ENCODE data around the gene ARHGAP18.
"Not testable (repeated sequence)": the region's sequence is repeated elsewhere in the genome, so short reads cannot be mapped to it uniquely, and the experiment has no call there.

ARHGAP18 gene

DNA sequence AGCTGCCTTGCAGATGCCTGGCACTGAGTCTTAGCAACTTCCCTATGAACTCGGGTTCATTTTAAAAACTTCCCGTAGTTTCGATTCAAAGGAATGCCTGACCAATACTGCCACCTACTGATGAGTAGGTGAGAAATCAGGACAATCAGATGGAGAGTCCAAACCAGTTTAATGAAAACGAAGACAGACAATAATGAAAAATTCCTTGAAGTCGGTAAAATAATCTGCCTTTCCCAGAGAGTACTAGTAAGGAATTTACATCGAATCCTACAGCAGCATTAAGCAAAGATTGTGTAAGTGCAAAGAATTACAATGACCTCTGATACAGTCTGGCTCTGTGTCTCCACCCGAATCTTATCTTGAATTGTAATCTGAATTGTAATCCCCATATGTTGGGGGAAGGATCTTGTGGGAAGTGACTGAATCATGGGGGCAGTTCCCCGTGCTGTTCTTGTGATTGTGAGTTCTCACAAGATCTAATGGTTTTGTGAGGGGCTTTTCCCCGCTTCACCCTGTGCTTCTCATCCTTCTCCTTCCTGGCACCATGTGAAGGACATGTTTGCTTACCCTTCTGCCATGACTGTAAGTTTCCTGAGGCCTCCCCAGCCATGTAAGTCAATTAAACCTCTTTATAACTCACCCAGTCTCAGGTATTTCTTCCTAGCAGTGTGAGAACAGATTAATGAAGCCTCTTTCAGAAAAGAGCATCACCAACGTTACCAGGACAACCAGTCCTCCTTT is 134.4 kb downstream of the ARHGAP18 start:
- DNase-seq, result peak; percentile 70

DNA sequence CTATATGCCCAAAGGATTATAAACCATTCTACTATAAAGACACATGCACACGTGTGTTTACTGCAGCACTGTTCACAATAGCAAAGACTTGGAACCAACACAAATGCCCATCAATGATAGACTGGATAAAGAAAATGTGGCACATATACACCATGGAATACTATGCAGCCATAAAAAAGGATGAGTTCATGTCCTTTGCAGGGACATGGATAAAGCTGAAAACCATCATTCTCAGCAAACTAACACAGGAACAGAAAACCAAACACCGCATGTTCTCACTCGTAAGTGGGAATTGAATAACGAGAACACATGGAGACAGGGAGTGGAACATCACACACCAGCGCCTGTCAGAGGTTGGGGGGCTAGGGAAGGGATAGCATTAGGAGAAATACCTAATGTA is 135.4 kb downstream of the ARHGAP18 start:
- not testable (repeated sequence) for DNase-seq

DNA sequence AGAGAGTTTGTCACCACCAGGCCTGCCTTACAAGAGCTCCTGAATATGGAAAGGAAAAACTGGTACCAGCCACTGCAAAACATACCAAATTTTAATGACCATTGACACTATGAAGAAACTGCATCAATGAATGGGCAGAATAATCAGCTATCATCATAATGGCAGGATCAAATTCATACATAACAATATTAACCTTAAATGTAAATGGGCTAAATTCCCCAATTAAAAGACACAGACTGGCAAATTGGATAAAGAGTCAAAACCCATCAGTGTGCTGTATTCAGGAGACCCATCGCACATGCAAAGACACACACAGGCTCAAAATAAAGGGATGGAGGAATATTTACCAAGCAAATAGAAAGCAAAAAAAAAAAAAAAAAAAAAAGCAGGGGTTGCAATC is 139.0 kb downstream of the ARHGAP18 start:
- not testable (repeated sequence) for DNase-seq

DNA sequence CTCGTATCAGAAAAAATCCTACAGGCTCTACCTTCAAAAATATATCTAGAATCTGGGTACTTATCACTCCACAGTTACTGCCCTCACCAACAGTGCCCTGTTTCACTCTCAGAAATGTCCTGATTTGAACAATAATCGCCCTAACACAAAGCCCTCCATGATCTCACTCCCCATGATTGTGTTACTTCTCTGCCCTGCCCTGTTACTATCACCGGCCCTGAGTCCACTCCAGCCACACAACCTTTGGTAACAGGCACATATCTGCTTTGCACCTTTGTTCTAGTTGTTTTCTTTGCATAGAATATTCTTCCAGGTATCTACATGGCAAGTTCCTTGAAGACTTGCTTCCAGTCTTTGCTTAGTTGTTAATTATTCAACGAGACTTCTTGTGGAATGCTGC is 142.0 kb downstream of the ARHGAP18 start:
- DNase-seq, result no peak

DNA sequence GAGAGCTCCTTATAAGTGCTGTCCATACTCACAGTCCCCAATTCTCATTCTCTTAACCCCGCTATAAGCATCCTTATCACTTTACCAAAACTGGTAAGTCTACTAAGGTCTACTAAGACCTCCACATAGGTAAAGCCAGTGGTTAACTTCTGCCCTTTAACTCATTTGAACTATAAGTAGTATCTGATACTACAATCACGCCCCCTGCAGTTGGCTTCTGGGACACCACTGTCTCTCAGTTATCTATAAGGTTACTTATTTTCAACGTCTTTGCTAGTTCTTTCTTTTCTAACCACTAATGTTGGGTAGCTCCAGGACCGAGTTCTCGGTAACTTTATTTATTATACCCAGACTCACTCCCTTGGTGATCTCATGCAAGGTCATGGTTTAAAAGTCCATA is 142.6 kb downstream of the ARHGAP18 start:
- DNase-seq, result peak; percentile 19

DNA sequence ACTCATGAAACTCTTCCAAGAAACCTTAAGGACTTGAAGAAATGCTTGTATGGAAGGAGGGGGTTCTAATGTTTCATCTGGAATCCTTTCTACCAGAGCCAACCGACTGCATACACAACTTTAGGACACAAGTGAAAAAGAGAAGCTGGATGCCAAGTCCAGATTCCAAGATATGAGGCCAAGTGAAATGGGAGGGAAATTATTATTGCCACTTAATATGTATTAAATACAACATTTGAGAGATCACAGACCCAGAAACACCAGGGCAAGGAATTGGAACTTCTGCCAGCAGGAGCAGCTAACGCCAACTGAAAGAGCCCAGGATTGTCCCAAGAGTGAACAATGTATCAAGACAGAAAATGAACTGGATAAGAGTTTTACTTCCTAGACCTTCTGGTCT is 144.2 kb downstream of the ARHGAP18 start:
- DNase-seq, result no peak

DNA sequence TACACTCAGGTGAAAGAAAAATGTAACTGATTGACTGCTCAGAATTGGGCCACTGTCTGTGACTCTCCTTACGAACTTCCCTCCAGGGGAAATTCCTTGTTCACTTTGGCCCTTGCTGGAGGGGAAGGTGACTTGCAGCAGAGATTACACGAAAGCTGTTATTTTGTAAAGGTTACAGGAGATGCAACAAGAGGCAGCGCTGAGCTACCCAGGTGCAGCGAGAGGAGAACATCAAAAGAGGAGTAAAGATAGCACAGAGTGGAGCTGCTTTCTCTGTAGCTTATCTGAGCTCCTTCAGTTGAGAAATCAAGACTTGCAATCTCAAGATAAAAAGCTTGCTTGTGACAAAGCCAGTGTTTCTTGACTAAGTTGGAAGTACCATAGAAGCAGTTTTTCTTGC is 144.6 kb downstream of the ARHGAP18 start:
- DNase-seq, result no peak

DNA sequence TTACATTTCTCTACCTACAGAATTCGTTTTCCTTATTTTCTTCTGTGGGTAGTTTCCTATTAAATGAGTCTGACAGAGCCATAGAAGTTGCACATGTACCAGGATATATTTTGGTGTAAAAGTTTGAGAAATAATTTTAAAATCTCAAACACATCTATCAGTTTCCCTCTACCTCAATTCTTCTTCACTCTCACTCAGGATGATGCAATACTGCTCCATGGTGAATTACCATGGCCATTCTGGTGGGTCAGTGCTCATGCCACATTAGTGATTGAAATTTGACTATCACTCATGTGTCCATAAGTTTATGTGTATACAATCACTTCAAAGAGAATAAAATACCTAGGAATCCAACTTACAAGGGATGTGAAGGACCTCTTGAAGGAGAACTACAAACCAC is 151.7 kb downstream of the ARHGAP18 start:
- DNase-seq, result no peak

DNA sequence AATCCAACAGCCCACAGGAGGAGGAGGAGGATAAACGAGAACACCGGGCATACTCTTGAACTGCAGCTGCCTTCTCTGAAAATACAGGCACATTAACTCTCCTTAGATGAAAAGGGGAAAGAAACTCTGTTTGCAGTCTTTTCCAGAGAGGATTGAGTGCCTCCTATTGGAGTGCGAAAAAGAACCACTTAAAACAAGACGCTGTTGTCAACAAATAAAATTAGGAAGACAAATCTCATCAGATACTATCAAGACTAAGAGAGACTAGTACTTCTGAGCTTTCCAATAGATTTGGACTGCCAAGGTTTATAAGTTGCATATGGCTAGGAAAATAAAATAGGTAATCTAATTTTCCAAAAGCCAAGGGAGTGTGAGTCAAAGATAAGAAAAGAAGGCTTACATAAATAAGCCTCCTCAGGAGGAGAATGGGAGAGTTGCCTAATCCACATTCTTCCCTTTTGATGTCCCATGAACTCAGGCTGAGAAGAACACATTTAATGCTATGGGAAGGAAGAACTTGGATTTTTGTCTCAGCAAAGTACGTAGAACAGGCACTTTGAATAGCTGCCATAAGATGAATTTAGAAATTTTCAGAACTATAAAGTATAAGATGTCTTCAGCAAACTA is 154.7 kb downstream of the ARHGAP18 start:
- peak; percentile 5 for DNase-seq

DNA sequence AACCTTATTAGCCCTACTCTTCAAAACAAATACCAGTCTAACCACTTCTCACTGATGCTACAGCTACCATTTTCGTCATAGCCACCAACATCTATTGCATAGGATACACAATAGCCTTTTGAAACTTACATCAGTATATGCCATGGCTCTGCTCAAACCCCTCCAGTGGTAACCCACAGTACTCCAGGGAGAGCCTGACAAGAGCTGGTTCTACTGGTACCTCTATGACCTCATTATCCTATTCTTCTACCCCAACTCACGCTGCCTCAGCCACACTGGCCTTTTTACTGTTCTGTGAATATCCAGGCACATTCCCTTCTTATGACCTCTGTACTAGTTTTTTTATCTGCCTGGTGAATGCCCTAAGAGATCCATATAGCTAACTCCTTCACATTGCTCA is 157.6 kb downstream of the ARHGAP18 start:
- no peak for DNase-seq

DNA sequence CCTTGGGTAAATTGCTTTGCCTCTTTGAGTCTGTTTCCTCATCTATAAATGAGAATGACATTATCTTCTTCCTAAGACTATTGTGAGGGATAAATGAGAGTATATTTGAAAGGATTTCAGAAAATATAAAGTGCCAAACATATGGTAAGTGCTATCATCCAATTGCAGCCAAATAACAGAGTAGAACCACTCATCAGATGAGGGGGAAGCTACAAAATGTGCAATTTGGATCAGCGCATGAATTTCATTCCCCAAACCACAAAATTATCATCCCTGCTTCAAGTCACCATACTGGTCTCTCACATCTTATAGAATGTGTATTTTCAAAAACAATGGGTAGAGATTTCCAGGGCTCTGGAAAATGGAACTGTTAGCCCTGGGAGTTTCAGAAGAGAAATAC is 158.5 kb downstream of the ARHGAP18 start:
- DNase-seq, result no peak

DNA sequence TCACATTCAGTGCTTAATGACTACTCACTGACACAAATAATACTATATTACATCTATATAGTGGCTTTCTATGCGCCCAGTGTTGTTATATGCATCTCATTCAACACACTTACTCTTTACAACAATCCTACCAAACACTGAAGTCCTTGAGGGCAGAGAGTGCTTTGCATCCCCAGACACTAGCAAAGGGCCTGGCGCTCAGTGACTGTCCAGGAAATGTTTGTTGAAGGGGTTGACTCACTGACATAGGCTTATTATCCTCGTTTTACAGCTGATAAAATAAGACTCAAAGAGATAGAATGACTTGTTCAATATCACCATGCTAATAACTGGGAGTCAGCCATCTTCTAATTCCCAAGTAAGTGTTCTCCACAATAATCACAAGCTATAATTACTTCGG is 163.3 kb downstream of the ARHGAP18 start:
- DNase-seq, result no peak

DNA sequence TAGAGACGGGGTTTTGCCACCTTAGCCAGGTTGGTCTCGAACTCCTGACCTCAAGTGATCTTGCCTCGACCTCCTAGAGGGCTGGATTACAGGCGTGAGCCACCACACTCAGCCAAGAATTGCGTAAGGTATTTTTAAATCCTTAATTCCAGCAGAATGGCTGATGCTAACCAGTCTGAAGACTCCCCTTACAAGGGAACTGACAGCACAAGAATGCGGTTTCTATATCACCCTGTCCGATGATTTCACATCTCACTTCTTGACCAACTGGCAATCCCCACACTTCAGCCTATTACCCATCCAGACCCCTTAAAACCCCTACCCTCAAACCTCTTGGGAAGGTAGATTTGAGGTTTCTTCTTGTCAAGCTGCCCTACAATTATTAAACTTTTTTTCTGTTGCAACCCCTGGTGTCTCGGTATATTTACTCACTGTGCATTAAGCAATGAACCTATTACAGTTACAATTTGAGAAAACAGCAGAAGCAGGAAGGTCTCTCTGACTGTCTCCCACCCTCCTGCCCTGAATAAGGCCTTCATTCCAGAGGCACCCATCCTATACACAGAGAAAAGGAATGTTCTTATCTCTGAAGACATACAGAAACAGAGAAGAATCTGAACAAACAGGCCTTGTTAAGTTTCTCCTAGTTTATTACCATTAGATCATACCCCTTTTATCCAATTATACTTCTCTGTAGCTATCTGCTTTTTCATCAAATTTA is 164.9 kb downstream of the ARHGAP18 start:
- no peak for DNase-seq

DNA sequence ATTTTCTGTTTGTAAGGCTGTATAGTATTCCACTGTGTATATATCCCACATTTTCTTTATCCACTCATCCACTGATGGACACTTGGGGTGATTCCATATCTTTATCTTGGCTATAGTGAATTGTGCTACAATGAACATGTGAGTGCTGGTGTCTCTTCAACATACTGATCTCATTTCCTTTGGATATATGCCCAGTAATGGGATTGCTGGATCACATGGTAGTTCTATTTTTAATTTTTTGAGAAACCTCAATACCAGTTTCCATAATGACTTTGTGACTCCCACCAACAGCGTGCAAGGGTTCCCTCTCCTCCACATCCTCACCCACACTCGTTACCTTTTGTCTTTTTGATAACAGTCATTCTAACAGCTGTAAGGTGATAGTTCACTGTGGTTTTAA is 166.0 kb downstream of the ARHGAP18 start:
- peak; percentile 14 for DNase-seq

DNA sequence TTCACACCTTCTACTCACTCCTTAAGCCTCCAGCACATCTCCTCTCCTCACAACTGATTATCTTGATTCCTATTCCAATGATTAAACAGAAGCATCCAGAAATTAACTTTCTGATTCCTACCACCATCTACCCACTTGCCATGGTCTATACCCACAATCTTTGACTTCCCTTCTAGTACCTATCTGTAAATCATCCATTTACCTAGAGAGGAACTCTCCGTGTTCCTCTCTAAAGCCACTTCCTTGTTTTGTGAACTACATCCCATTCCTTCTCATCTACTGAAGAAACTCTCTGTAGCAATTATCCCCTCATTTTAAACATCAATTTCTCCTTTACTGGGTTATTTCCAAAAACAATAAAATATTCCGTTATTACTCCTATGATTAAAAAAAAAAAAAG is 167.3 kb downstream of the ARHGAP18 start:
- no peak for DNase-seq

DNA sequence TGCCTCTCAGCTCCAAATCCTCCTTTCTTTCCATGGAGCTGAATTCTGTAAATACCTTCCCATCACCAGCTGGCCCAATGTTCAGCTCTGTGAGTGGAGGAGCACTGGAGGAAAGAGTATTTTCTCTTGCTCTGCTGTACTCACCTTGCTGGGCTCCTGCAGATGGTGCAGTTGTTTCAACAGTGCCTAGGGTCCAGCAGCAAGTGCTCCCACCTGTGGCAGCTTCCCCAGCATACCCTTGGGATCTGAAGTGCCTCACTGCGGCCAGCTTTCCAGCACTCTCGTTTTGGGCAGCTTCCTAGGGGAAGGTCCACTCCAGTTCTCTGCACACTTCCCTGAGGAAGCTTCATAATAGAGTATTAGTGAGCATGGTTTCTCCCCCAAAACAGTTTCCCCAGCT is 170.9 kb downstream of the ARHGAP18 start:
- DNase-seq, result no peak

DNA sequence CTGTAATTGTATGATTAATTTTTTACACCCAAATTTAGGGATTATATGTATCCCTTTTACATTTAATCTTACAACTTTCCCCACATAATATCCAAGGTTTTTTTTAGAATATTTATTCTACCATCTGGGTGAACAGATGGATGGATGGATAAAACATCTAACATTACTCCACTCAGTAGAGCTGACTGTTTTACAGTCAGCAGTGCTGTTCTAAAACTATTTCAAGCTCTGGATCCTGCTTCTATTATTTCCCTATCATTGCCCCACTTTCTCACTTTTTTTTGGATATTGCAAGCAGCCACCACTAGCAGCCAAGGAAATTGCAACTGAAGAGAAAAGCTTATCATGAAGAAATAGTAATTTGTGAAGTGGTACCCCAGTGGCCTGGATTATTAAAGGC is 173.7 kb downstream of the ARHGAP18 start:
- no peak for DNase-seq

DNA sequence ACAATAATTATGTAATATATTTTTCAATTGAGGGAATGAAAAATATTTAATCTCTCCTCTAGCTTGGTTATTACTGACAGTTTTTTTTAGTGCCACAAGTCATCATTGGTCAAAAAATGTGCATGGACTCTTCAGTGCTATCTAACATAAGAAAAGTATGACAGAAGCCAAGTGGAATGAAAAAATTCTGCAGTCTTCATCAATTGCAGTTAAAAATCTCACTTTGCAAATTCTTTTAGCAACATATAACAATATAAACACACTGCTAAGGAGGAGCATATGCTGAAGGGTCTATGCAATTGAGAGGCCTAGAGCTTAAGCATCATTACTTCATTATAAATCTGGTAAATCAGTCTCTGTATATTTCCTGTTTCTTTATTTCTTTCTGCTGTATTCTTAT is 175.1 kb downstream of the ARHGAP18 start:
- DNase-seq, result peak; percentile 43
